A549 (cell line): ENCODE data around the gene TFRC. TPM values are rescaled to one million over a fixed set of nuclear protein-coding genes. Genes with fewer than 3 reads are reported as not detected.

ENCODE experiments used
- ATAC-seq, 2 experiments: fragments of 200-7000 bp in 1 of 2; fragments of >200 bp in 1 of 2; cut with Nextera tagmentation in 1 of 2; cut with Tn5 transposase in 1 of 2; 3 replicates each; pipeline versions ENCODE4 v1.8.0 to v1.9.1; 2018 to 2020; ENCODE audit warnings: mild to moderate bottlenecking in 1 of 2, moderate library complexity in 1 of 2
- CTCF ChIA-PET: fragments of 300-600 bp; sonication (Branson Sonifier 250); formaldehyde crosslinking; extraction: SDS; loops from one replicate; lab custom pipeline; 2021; ENCODE audit warnings: antibody characterized with exemption, inconsistent platforms; lab: Yijun Ruan, JAX
- POLR2A ChIA-PET: fragments of 350-600 bp; formaldehyde crosslinking; extraction: SDS; loops from one replicate; lab custom pipeline; 2021; ENCODE audit warnings: antibody characterized with exemption, inconsistent platforms; lab: Yijun Ruan, JAX
- DNase-seq, 2 experiments: peaks; one replicate each; pipeline versions ENCODE4 v3.0.0 to v3.0.0-alpha.2; 2011 to 2016; ENCODE audit warnings: low read depth in 1 of 2, low spot score in 1 of 2
- FAIRE-seq: peaks from 2 replicates; lab custom pipeline; 2011; peaks lifted over from hg19 to GRCh38; lab: Jason Lieb, UNC
- H3K27ac ChIP-seq, 2 experiments: fragments of >200 bp; sonication (Bioruptor Twin); formaldehyde crosslinking; 3 replicates each; pipeline ENCODE4 v1.5.1; 2016 to 2017
- H3K4me1 ChIP-seq: fragments of >200 bp; sonication (Bioruptor Twin); formaldehyde crosslinking; 3 replicates; pipeline ENCODE4 v1.6.1; 2016
- H3K4me2 ChIP-seq: fragments of >200 bp; sonication (Bioruptor Twin); formaldehyde crosslinking; 3 replicates; pipeline ENCODE4 v1.6.1; 2016
- H3K4me3 ChIP-seq: fragments of >200 bp; sonication (Bioruptor Twin); formaldehyde crosslinking; 3 replicates; pipeline ENCODE4 v1.5.1; 2016
- H3K9me3 ChIP-seq: fragments of >200 bp; sonication (Bioruptor Twin); formaldehyde crosslinking; 3 replicates; pipeline ENCODE4 v1.6.1; 2016
- EHF ChIP-seq: fragments of 250-450 bp; sonication (Bioruptor Pico); IDR thresholded peaks from 2 replicates; pipeline ENCODE4 v1.5.0; 2020; ENCODE audit warnings: mild to moderate bottlenecking
- EP300 ChIP-seq, 2 experiments: fragments of >200 bp; sonication (Bioruptor Twin); formaldehyde crosslinking; IDR thresholded peaks; 2 replicates in 1 of 2; 3 replicates in 1 of 2; pipeline ENCODE4 v1.6.1; 2016 to 2017
- HEYL ChIP-seq: fragments of 250-450 bp; sonication (Bioruptor Pico); IDR thresholded peaks from 2 replicates; pipeline ENCODE4 v1.8.0; 2021; ENCODE audit warnings: mild to moderate bottlenecking, moderate library complexity
- HOXB5 ChIP-seq: fragments of 250-450 bp; sonication (Bioruptor Pico); IDR thresholded peaks from 2 replicates; pipeline ENCODE4 v1.5.0; 2020; ENCODE audit warnings: mild to moderate bottlenecking, moderate library complexity
- JUN ChIP-seq, 2 experiments: fragments of >200 bp; sonication (Bioruptor Twin); formaldehyde crosslinking; IDR thresholded peaks; 2 replicates in 1 of 2; 3 replicates in 1 of 2; pipeline ENCODE4 v1.6.1; 2016 to 2017
- JUNB ChIP-seq: fragments of >200 bp; sonication (Bioruptor Twin); formaldehyde crosslinking; IDR thresholded peaks from 2 replicates; pipeline ENCODE4 v1.6.1; 2016
- KDM1A ChIP-seq: fragments of 200-600 bp; sonication (generic); IDR thresholded peaks from 2 replicates; pipeline ENCODE4 v1.6.1; 2016; ENCODE audit warnings: low read depth, mild to moderate bottlenecking
- KDM5A ChIP-seq: fragments of 200-600 bp; sonication (generic); IDR thresholded peaks from 2 replicates; pipeline ENCODE4 v1.6.1; 2016; ENCODE audit warnings: antibody characterized with exemption, mild to moderate bottlenecking
- MAFK ChIP-seq: fragments of 450-650 bp; IDR thresholded peaks from 2 replicates; pipeline ENCODE4 v1.6.1; 2014; ENCODE audit not compliant: partially characterized antibody
- RCOR1 ChIP-seq: fragments of 150-350 bp; IDR thresholded peaks from 2 replicates; pipeline ENCODE4 v1.6.1; 2014; ENCODE audit warnings: antibody characterized with exemption, low read length, low read depth
- RNF2 ChIP-seq: fragments of 200-600 bp; sonication (generic); IDR thresholded peaks from 2 replicates; pipeline ENCODE4 v1.6.1; 2016; ENCODE audit warnings: low read depth, mild to moderate bottlenecking, antibody characterized with exemption, moderate library complexity, borderline replicate concordance
- SREBF2 ChIP-seq: fragments of 450-650 bp; IDR thresholded peaks from 2 replicates; pipeline ENCODE4 v1.6.1; 2014; ENCODE audit warnings: mild to moderate bottlenecking, moderate library complexity
- TFCP2L1 ChIP-seq: fragments of 250-450 bp; sonication (Bioruptor Pico); IDR thresholded peaks from 2 replicates; pipeline ENCODE4 v1.5.0; 2021; ENCODE audit warnings: mild to moderate bottlenecking
- ZFP36 ChIP-seq: fragments of 450-650 bp; IDR thresholded peaks from 2 replicates; pipeline ENCODE4 v1.6.1; 2014; ENCODE audit warnings: borderline replicate concordance; ENCODE audit not compliant: partially characterized antibody
- ZNF302 ChIP-seq: fragments of 250-450 bp; sonication (Bioruptor Pico); IDR thresholded peaks from 2 replicates; pipeline ENCODE4 v1.9.0; 2021; ENCODE audit warnings: inconsistent platforms, mild to moderate bottlenecking, moderate library complexity
- ZSCAN20 ChIP-seq: fragments of 250-450 bp; sonication (Bioruptor Pico); IDR thresholded peaks from 2 replicates; pipeline ENCODE4 v1.8.0; 2022; ENCODE audit warnings: mild to moderate bottlenecking, moderate library complexity
- WGBS: methylation state at CpG from one replicate; pipeline ENCODE4 v1.1.6; 2017; ENCODE audit errors: missing lambda C conversion rate; 5-methylcytosine and 5-hydroxymethylcytosine counted together
- polyA plus RNA-seq, 4 experiments: library from polyadenylated mRNA; depleted of rRNA in 3 of 4; stranded (reverse); fragments of >200 nt; fragmentation: RNase III in 1 of 4; extraction: RNeasy Plus Mini Kit Qiagen cat#74134 plus additional on column Dnase treatment in 1 of 4; gene quantifications; 2 replicates in 3 of 4; 3 replicates in 1 of 4; pipeline ENCODE4 v1.2.3, GENCODE V29; 2011 to 2017
- TF ChIP-seq, protein P1 (sequence below): IDR thresholded peaks from 2 replicates; pipeline ENCODE4 v1.6.1; 2012
- TF ChIP-seq, protein P2 (sequence below): IDR thresholded peaks from 2 replicates; pipeline ENCODE4 v1.6.1; 2012
- TF ChIP-seq, protein P3 (sequence below): fragments of >200 bp; sonication (Bioruptor Twin); formaldehyde crosslinking; IDR thresholded peaks from 3 replicates; pipeline ENCODE4 v1.6.1; 2016
- TF ChIP-seq, protein P4 (sequence below): fragments of 250-450 bp; sonication (Bioruptor Pico); IDR thresholded peaks from 2 replicates; pipeline ENCODE4 v1.5.0; 2021; ENCODE audit warnings: mild to moderate bottlenecking, moderate library complexity, borderline replicate concordance

TFRC gene
- polyA plus RNA-seq, 2 of the 4 experiments (the other 2 are of a cell fraction), result 132 to 147 TPM

DNA sequence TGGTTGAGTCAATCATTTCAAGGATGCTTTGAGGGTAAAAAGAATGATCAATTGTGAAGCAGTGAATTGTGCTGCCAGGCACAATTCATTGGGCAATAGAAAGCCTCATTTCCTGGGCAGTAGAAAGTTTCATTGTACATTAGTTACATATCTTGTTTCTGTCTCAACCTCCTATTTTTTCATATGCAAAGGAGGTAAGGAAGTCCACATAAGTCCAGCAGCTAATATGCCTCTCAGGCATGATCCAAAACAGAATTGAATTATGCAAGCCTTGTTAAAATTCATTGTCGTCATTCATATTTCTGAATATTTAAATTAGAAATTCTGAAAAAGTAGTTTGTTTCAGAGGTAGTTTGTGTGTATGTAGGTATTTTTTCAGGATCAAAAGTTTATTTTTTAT is 65.8 kb downstream of the TFRC start:
- ATAC-seq (no peak), DNase-seq (no peak)
- TF ChIP-seq, protein P1, sequence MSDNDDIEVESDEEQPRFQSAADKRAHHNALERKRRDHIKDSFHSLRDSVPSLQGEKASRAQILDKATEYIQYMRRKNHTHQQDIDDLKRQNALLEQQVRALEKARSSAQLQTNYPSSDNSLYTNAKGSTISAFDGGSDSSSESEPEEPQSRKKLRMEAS, result no peak
- TF ChIP-seq, all 56 proteins: peak for 0
- FAIRE-seq, result no peak
- Histone ChIP-seq H3K4me3 (no peak overlapping the region), H3K4me1 (no peaks in the 10 kb centered on the region), H3K4me2 (no peak overlapping the region), H3K27ac (no peak overlapping the region), H3K9me3 (0 out of 3 replicates have a peak, but pooled peaks cover under 1% of the 10 kb centered on the region)
- ChIA-PET CTCF (interaction anchor here (1.4 kb wide), 1 partner anchor 12 kb away, joined by 4 read pairs; no protein-coding TSS in a partner anchor), POLR2A (no interaction called here)
- 92% methylated on average over 1 of the region's 1 CpG for WGBS

DNA sequence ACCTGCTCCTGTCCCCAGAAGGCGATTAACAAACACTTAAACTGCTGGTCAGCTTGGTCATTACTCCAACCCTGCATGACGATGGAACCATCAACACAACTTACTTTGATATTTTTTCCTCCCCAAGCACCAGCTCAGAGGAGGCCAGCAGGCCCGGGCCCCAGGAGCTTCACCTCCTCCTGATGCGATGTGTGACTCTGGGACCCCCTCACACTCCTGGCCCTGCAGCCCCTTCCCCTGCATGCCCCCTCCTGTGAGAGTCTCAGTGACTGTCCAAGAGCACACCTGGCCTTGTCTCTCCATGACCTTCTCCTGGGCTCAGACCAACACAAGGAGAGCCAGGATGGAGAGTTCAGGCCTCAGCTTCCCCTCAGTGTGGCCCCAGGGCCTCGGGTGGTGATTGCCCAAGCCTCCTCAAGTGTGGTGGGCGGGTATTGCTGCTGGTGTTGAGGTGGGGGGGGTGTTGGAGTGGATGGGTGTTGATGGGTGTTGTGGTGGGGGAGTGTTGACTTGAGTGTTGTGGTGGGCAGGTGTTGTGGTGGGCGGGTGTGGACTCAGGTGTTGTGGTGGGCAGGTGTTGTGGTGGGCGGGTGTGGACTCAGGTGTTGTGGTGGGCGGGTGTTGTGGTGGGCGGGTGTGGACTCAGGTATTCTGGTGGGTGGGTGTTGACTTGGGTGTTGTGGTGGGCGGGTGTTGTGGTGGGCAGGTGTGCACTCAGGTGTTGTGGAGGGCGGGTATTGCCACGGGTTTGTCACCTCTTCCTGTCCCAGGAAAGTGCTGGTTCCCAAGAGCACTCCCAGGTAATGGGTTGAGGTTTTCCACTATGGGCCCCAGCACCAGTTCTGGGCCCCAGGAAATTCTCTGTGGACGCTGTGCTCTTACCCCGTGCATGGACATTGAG is 68.1 kb downstream of the TFRC start:
- CTCF ChIA-PET, result interaction anchor here (0.9 kb wide), 2 partner anchors 9 to 12 kb away, joined by 3 read pairs; no protein-coding TSS in a partner anchor
- TF ChIP-seq ZSCAN20 (CRISPR knock-in tag) (no peak), TFCP2L1 (CRISPR knock-in tag) (no peak), MAFK (no peak), SREBF2 (no peak), KDM5A (no peak), HEYL (CRISPR knock-in tag) (no peak), JUN (IDR thresholded peaks at IDR 0.05) (no peak), EP300 (IDR thresholded peaks at IDR 0.05) (no peak)
- TF ChIP-seq, protein P2, sequence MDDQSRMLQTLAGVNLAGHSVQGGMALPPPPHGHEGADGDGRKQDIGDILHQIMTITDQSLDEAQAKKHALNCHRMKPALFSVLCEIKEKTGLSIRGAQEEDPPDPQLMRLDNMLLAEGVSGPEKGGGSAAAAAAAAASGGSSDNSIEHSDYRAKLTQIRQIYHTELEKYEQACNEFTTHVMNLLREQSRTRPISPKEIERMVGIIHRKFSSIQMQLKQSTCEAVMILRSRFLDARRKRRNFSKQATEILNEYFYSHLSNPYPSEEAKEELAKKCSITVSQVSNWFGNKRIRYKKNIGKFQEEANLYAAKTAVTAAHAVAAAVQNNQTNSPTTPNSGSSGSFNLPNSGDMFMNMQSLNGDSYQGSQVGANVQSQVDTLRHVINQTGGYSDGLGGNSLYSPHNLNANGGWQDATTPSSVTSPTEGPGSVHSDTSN, result no peak
- TF ChIP-seq, protein P1, result no peak
- TF ChIP-seq, all 56 proteins: peak for 0
- Histone ChIP-seq H3K27ac (no peak overlapping the region), H3K4me3 (no peak overlapping the region), H3K9me3 (peaks cover 3% of the 10 kb centered on the region; the same call in 1 of the 3 replicates), H3K4me1 (no peaks in the 10 kb centered on the region), H3K4me2 (no peak overlapping the region)
- FAIRE-seq (no peak), ATAC-seq (no peak), DNase-seq (no peak)
- POLR2A ChIA-PET, result no interaction called here
- 65% methylated on average over 9 of the region's 15 CpGs for WGBS

DNA sequence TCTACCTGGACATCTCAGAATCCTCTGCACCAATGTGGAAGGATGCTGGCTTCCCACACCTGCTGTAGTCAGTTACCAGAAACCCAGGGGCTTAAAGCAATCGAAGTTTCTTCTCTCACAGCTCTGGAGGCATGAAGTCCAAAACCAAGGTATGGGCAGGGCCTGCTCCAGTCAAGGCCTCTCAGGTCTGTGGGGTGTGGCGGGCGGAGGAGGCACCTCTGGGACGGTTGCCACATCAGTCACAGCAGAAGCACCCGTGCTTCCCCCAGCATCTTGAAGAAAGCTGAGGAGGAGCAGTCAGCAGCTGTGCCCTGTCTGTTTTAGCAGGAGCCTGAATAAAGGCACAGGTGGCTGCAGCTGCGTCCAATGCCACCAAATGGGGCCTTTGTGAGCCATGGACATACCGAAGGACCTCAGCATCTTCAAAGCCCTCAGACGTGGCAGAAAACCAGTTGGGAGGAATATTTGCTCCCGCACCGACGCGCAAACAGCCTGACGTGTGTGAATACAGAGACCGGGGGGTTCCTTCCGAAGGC is 68.9 kb downstream of the TFRC start:
- H3K4me1 ChIP-seq, result no peaks in the 10 kb centered on the region
- WGBS, result 76% methylated on average over 13 of the region's 15 CpGs
- no peak for FAIRE-seq
- POLR2A ChIA-PET, result no interaction called here
- H3K27ac ChIP-seq, result no peak overlapping the region
- no peak overlapping the region for H3K4me3 ChIP-seq
- no peak for TF ChIP-seq HOXB5 (CRISPR knock-in tag)
- TF ChIP-seq, protein P3, sequence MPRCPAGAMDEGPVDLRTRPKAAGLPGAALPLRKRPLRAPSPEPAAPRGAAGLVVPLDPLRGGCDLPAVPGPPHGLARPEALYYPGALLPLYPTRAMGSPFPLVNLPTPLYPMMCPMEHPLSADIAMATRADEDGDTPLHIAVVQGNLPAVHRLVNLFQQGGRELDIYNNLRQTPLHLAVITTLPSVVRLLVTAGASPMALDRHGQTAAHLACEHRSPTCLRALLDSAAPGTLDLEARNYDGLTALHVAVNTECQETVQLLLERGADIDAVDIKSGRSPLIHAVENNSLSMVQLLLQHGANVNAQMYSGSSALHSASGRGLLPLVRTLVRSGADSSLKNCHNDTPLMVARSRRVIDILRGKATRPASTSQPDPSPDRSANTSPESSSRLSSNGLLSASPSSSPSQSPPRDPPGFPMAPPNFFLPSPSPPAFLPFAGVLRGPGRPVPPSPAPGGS, result no peak
- TF ChIP-seq, all 56 proteins: peak for 0
- CTCF ChIA-PET, result interaction anchor here (0.9 kb wide), 1 partner anchor 10 kb away, joined by 3 read pairs; no protein-coding TSS in a partner anchor
- H3K9me3 ChIP-seq, result peaks cover 3% of the 10 kb centered on the region; the same call in 1 of the 3 replicates
- ATAC-seq, result no peak
- H3K4me2 ChIP-seq, result no peak overlapping the region
- no peak for DNase-seq

DNA sequence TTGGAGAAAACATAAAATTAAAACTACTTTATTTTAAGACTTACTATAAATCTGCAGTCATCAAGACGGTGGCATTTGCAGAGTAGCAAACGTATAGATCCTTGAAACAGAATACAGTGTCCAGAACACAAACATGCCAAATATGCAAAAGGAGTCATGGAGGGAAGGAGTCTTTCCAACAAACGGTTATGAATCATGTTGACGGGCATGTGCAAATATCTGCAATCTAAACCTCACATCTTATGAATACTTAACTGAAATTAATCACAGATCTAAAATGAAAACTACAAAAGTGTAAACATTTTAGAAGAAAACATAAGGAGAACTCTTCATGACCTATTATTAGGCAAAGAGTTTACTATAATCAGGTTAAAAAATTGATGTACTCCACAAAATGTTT is 69.4 kb downstream of the TFRC start:
- no peak overlapping the region for H3K4me3 ChIP-seq
- no peaks in the 10 kb centered on the region for H3K4me1 ChIP-seq
- FAIRE-seq (no peak), DNase-seq (no peak), ATAC-seq (no peak)
- H3K27ac ChIP-seq, result no peak overlapping the region
- 25% methylated on average over 4 of the region's 4 CpGs for WGBS
- CTCF ChIA-PET, result no interaction called here
- H3K4me2 ChIP-seq, result no peak overlapping the region
- POLR2A ChIA-PET, result no interaction called here
- H3K9me3 ChIP-seq, result peaks cover 3% of the 10 kb centered on the region; the same call in 1 of the 3 replicates
- TF ChIP-seq, protein P2, result no peak
- TF ChIP-seq JUNB, result no peak
- TF ChIP-seq ZNF302, result no peak
- TF ChIP-seq RCOR1, result no peak
- TF ChIP-seq EHF (CRISPR knock-in tag), result no peak
- no peak for TF ChIP-seq KDM1A
- TF ChIP-seq, protein P4, sequence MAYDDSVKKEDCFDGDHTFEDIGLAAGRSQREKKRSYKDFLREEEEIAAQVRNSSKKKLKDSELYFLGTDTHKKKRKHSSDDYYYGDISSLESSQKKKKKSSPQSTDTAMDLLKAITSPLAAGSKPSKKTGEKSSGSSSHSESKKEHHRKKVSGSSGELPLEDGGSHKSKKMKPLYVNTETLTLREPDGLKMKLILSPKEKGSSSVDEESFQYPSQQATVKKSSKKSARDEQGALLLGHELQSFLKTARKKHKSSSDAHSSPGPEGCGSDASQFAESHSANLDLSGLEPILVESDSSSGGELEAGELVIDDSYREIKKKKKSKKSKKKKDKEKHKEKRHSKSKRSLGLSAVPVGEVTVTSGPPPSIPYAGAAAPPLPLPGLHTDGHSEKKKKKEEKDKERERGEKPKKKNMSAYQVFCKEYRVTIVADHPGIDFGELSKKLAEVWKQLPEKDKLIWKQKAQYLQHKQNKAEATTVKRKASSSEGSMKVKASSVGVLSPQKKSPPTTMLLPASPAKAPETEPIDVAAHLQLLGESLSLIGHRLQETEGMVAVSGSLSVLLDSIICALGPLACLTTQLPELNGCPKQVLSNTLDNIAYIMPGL (CRISPR knock-in tag), result no peak
- TF ChIP-seq, protein P3, result no peak
- no peak for TF ChIP-seq RNF2
- no peak for TF ChIP-seq MAFK
- no peak for TF ChIP-seq ZFP36
